Progenitor cell of endocrine pancreas (in vitro differentiated cells): Measurements from ENCODE around the gene TTC9. TPM values are rescaled to one million over a fixed set of nuclear protein-coding genes. Genes with fewer than 3 reads are reported as not detected.

Experiments
- DNase-seq: peaks from one replicate; pipeline ENCODE4 v3.0.0; 2021; ENCODE audit warnings: low spot score; ENCODE audit not compliant: unreplicated experiment
- H3K27ac Mint-ChIP-seq: 2 replicates; pipeline ENCODE4 v1.8.0; 2021; ENCODE audit warnings: mild to moderate bottlenecking, moderate library complexity, mixed read lengths
- H3K27me3 Mint-ChIP-seq: 2 replicates; pipeline ENCODE4 v1.8.0; 2021; ENCODE audit warnings: mixed read lengths
- H3K36me3 Mint-ChIP-seq: 2 replicates; pipeline ENCODE4 v1.8.0; 2022; ENCODE audit warnings: mixed read lengths; ENCODE audit not compliant: insufficient read depth
- H3K4me1 Mint-ChIP-seq: 2 replicates; pipeline ENCODE4 v1.8.0; 2021; ENCODE audit warnings: low read depth, mixed read lengths
- H3K4me3 Mint-ChIP-seq: 2 replicates; pipeline ENCODE4 v1.8.0; 2021; ENCODE audit warnings: low read depth, mild to moderate bottlenecking, moderate library complexity, mixed read lengths
- H3K9me3 Mint-ChIP-seq: 2 replicates; pipeline ENCODE4 v1.8.0; 2021; ENCODE audit warnings: low read depth, mixed read lengths
- total RNA-seq: library from RNA; stranded (reverse); gene quantifications from 2 replicates; pipeline ENCODE4 v1.2.1, GENCODE V29; 2021
- TF ChIP-seq, protein P1 (sequence below): fragments of 200-600 bp; sonication (generic); IDR thresholded peaks from one replicate; pipeline ENCODE4 v1.5.0; 2021; ENCODE audit warnings: antibody characterized with exemption, mild to moderate bottlenecking; ENCODE audit not compliant: unreplicated experiment

The TTC9 gene
- total RNA-seq, 1 donor from 2014 or later, result 8.2 TPM

DNA sequence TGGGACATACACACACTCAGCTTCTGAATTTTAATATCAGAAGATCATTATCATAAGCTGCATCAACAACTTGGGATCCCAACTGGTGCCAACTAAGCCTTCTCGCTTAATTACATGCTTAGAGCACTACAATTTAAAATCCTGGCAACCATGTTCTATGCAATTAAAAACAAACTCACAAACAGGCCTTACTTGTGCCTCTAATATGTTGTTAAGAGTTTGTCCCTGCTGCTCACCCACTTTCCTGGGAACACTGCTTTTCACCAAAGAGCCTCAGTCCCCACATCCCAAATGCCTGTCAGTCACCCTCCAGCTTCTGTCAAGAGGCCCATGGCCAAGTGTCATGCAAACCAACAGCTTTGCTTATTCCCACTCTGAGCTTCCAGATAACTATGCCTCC is 69.7 kb downstream of the TTC9 start:
- Mint-ChIP-seq H3K27me3 (peaks cover 4% of the 10 kb centered on the region), H3K4me1 (peaks cover 9% of the 10 kb centered on the region), H3K36me3 (no peaks in the 10 kb centered on the region), H3K27ac (no peak overlapping the region), H3K4me3 (no peak overlapping the region), H3K9me3 (no peaks in the 10 kb centered on the region)
- DNase-seq, result no peak
- TF ChIP-seq, protein P1, sequence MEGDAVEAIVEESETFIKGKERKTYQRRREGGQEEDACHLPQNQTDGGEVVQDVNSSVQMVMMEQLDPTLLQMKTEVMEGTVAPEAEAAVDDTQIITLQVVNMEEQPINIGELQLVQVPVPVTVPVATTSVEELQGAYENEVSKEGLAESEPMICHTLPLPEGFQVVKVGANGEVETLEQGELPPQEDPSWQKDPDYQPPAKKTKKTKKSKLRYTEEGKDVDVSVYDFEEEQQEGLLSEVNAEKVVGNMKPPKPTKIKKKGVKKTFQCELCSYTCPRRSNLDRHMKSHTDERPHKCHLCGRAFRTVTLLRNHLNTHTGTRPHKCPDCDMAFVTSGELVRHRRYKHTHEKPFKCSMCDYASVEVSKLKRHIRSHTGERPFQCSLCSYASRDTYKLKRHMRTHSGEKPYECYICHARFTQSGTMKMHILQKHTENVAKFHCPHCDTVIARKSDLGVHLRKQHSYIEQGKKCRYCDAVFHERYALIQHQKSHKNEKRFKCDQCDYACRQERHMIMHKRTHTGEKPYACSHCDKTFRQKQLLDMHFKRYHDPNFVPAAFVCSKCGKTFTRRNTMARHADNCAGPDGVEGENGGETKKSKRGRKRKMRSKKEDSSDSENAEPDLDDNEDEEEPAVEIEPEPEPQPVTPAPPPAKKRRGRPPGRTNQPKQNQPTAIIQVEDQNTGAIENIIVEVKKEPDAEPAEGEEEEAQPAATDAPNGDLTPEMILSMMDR, result no peak

DNA sequence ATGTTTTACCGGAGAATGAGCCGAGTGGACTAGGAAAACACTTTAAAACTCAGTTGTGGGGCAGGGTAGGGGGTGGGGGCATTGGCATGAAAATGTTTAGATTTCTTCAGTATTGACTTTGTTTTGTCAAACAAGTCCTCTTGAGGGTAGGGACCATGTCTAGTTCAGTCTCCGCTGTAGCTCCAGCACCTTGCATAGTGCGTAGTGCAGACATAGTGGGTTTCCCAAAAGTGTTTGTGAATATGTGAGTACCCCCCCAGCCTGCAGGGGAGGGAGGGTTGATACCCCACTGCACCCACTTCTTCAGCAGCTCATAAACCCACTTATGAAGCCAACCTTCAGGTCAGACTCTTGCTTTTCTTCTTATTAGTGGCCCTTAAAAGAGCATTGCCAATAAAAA is 71.4 kb downstream of the TTC9 start:
- no peak overlapping the region for H3K4me3 Mint-ChIP-seq
- H3K9me3 Mint-ChIP-seq, result no peaks in the 10 kb centered on the region
- no peaks in the 10 kb centered on the region for H3K36me3 Mint-ChIP-seq
- TF ChIP-seq, protein P1, result no peak
- peaks cover 17% of the 10 kb centered on the region for H3K4me1 Mint-ChIP-seq
- H3K27ac Mint-ChIP-seq, result no peak overlapping the region
- H3K27me3 Mint-ChIP-seq, result peaks cover 4% of the 10 kb centered on the region
- no peak for DNase-seq

DNA sequence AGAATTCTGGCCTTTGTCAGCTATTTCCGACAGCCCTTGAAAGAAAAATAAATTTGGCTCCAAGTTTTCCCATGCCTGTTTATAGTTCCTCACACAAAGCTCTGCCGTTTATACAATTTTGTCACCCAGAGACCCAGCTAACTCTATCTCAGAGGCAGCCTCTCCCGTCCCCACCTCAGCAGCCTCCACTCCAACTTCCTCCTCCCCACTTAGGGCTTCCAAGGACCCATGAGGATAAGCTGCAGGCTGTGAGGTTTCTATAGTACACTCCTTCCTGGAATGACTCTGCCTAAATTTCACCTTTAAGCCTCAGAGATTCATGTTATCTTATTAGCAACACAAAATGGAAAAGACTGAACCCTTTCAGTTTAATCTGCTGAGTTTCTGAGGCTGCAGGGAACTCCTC is 71.8 kb downstream of the TTC9 start:
- Mint-ChIP-seq H3K4me1 (peaks cover 17% of the 10 kb centered on the region), H3K36me3 (no peaks in the 10 kb centered on the region), H3K27me3 (peaks cover 4% of the 10 kb centered on the region), H3K4me3 (no peak overlapping the region), H3K9me3 (no peaks in the 10 kb centered on the region), H3K27ac (no peak overlapping the region)
- no peak for DNase-seq
- TF ChIP-seq, protein P1, result no peak

DNA sequence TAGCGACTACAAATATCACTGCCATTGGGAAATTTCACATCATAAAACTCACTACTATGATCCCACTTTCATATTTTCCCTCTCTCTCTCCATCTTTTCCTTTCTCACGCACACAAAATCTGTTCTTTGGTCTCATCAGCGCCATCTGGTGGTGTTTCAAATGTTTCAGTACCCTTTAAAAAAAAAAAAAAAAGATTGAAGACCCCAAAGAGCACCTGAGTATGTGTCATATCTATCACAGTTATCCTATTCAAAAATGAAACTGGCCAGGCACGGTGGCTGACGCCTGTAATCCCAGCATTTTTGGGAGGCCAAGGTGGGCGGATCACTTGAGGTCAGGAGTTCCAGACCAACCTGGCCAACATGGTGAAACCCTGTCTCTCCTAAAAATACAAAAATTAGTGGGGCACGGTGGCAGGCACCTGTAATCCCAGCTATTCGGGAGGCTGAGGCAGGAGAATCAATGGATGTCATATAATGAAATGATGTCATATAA is 72.4 kb downstream of the TTC9 start:
- Mint-ChIP-seq H3K27ac (no peak overlapping the region), H3K9me3 (no peaks in the 10 kb centered on the region), H3K4me3 (no peak overlapping the region), H3K36me3 (no peaks in the 10 kb centered on the region), H3K27me3 (peaks cover 4% of the 10 kb centered on the region), H3K4me1 (peaks cover 17% of the 10 kb centered on the region)
- DNase-seq, result peak; percentile 34
- TF ChIP-seq, protein P1, result peak; percentile 80

DNA sequence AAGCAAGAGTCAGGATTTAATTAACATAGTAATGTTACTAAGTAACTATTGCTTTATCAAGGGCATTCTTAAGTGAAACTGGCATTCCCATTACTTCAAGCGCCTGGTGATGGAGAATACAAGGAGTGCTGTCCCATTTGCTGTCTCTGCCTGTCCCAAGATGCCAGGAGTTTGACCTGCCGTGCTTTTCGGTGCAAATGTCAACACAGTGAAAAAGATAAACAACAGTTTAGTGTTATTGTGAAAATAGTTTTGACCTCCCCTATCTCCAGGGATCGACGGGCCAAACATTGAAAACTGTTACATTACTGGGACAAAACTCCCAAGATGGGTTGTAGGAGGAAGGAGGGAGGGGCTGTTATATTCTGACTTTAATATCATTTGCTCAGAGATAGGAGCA is 74.8 kb downstream of the TTC9 start:
- peaks cover 1% of the 10 kb centered on the region for H3K36me3 Mint-ChIP-seq
- H3K9me3 Mint-ChIP-seq, result no peaks in the 10 kb centered on the region
- H3K4me3 Mint-ChIP-seq, result no peak overlapping the region
- TF ChIP-seq, protein P1, result no peak
- DNase-seq, result no peak
- H3K4me1 Mint-ChIP-seq, result peaks cover 12% of the 10 kb centered on the region
- H3K27ac Mint-ChIP-seq, result no peak overlapping the region
- peaks cover 4% of the 10 kb centered on the region for H3K27me3 Mint-ChIP-seq
